Measurements from ENCODE around the gene TNFSF11. TPM values are rescaled to one million over a fixed set of nuclear protein-coding genes. Genes with fewer than 3 reads are reported as not detected.

Gene TNFSF11
- total RNA-seq, 4 donors from 2014 or later: 0.83 TPM; not detected in 3

- Histone ChIP-seq H3K36me3 (no peaks in the 10 kb centered on the region), H3K27me3 (no peaks in the 10 kb centered on the region), H3K4me1 (no peaks in the 10 kb centered on the region), H3K4me3 (no peak overlapping the region), H3K9me3 (no peaks in the 10 kb centered on the region), H3K27ac (no peak overlapping the region)
- TF ChIP-seq POLR2A (IDR thresholded peaks at IDR 0.05) (no peak), CTCF (IDR thresholded peaks at IDR 0.05 in 4 of 5, conservative IDR thresholded peaks at IDR 0.05 in 1 of 5) (no peak)
- DNase-seq (no peak), ATAC-seq (no peak)
- in situ Hi-C loops (cut with MboI; ENCODE audit: low sequenced_read_pairs in 4 of 4) (no loop called here), intact Hi-C loops (cut with DNase I; ENCODE audit: low total_unique reads) (no loop called here)
Observed at GRCh38 chr13:42617221-42617620, 43.3 kb downstream of the TNFSF11 start.

- Histone ChIP-seq H3K36me3 (no peaks in the 10 kb centered on the region), H3K27ac (no peak overlapping the region), H3K4me3 (no peak overlapping the region), H3K9me3 (no peaks in the 10 kb centered on the region), H3K27me3 (no peaks in the 10 kb centered on the region), H3K4me1 (no peaks in the 10 kb centered on the region)
- DNase-seq (no peak), ATAC-seq (no peak)
- intact Hi-C loops (cut with DNase I; ENCODE audit: low total_unique reads): no loop called here
- in situ Hi-C loops (cut with MboI; ENCODE audit: low sequenced_read_pairs in 4 of 4): no loop called here
- TF ChIP-seq POLR2A (IDR thresholded peaks at IDR 0.05) (no peak), CTCF (IDR thresholded peaks at IDR 0.05 in 4 of 5, conservative IDR thresholded peaks at IDR 0.05 in 1 of 5) (no peak)
Observed at GRCh38 chr13:42623916-42624315, 50.0 kb downstream of the TNFSF11 start.

- Histone ChIP-seq H3K36me3 (no peaks in the 10 kb centered on the region), H3K27me3 (no peaks in the 10 kb centered on the region), H3K9me3 (no peaks in the 10 kb centered on the region), H3K4me3 (no peak overlapping the region), H3K4me1 (no peaks in the 10 kb centered on the region), H3K27ac (no peak overlapping the region)
- ATAC-seq (no peak), DNase-seq (no peak)
- TF ChIP-seq POLR2A (IDR thresholded peaks at IDR 0.05) (no peak), CTCF (IDR thresholded peaks at IDR 0.05 in 4 of 5, conservative IDR thresholded peaks at IDR 0.05 in 1 of 5) (no peak)
- in situ Hi-C loops (cut with MboI; ENCODE audit: low sequenced_read_pairs in 4 of 4): no loop called here
- intact Hi-C loops (cut with DNase I; ENCODE audit: low total_unique reads): no loop called here
Observed at GRCh38 chr13:42625611-42626010, 51.7 kb downstream of the TNFSF11 start.

- Histone ChIP-seq H3K4me3 (no peak overlapping the region), H3K4me1 (no peaks in the 10 kb centered on the region), H3K27ac (no peak overlapping the region), H3K9me3 (no peaks in the 10 kb centered on the region), H3K36me3 (no peaks in the 10 kb centered on the region), H3K27me3 (no peaks in the 10 kb centered on the region)
- intact Hi-C loops (cut with DNase I; ENCODE audit: low total_unique reads): no loop called here
- ATAC-seq (no peak), DNase-seq (no peak)
- in situ Hi-C loops (cut with MboI; ENCODE audit: low sequenced_read_pairs in 4 of 4): no loop called here
- TF ChIP-seq POLR2A (IDR thresholded peaks at IDR 0.05) (no peak), CTCF (IDR thresholded peaks at IDR 0.05 in 4 of 5, conservative IDR thresholded peaks at IDR 0.05 in 1 of 5) (no peak)
Observed at GRCh38 chr13:42626176-42626860, 52.4 kb downstream of the TNFSF11 start.

- TF ChIP-seq POLR2A (IDR thresholded peaks at IDR 0.05) (no peak), CTCF (IDR thresholded peaks at IDR 0.05 in 4 of 5, conservative IDR thresholded peaks at IDR 0.05 in 1 of 5) (no peak)
Observed at GRCh38 chr13:42628666-42629065, 54.7 kb downstream of the TNFSF11 start.

More at GRCh38 chr13:42628666-42629065, 54.7 kb downstream of the TNFSF11 start:
- intact Hi-C loops (cut with DNase I; ENCODE audit: low total_unique reads) (no loop called here), in situ Hi-C loops (cut with MboI; ENCODE audit: low sequenced_read_pairs in 4 of 4) (no loop called here)
- no peak overlapping the region for H3K4me3 ChIP-seq
- DNase-seq: no peak
- no peak for ATAC-seq
- no peaks in the 10 kb centered on the region for H3K36me3 ChIP-seq
- no peaks in the 10 kb centered on the region for H3K4me1 ChIP-seq
- no peaks in the 10 kb centered on the region for H3K27me3 ChIP-seq
- no peak overlapping the region for H3K27ac ChIP-seq
- no peaks in the 10 kb centered on the region for H3K9me3 ChIP-seq
